HG03196 (cell line): ENCODE measurements around the gene CD207.
"Not testable (repeated sequence)": the region's sequence is repeated elsewhere in the genome, so short reads cannot be mapped to it uniquely, and the experiment has no call there.

Experiments
- ATAC-seq: cut with Tn5 transposase; IDR thresholded peaks from one replicate; pipeline ENCODE4 v1.9.1; 2021; ENCODE audit not compliant: unreplicated experiment

Gene CD207

DNA sequence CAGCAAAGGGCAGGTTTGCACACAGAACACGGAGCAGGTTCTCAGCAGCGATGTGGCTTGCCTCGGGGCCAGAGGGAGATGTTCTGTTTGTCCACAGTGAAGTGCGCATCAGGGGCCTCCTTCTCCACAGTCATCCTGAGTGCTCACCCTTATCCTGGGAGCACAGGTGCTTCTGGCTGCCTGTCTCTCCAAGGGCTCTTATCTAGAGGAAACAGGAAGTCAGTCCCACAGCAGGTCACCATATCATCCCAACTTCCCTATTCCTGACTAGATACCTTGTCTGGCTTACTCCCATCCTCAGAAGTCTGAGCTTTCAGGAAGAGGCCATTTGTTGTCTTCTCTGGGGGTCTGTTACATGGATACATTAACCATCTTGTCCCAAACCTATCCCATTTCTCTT lies at the start of gene CD207:
Gene CD207 (minus strand): TSS at position 174 of the 400 bp plus-strand sequence. CDS start 40 bp downstream, at position 134.
- no peak for ATAC-seq

DNA sequence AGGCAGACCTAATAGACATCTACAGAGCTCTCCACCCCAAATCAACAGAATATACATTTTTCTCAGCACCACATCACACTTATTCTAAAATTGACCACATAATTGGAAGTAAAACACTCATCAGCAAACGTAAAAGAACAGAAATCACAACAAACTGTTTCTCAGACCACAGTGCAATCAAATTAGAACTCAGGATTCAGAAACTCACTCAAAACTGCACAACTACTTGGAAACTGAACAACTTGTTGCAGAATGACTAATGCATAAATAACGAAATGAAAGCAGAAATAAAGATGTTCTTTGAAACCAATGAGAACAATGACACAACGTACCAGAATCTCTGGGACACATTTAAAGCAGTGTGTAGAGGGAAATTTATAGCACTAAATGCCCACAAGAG lies 42.9 kb upstream of the CD207 start:
- not testable (repeated sequence) for ATAC-seq

DNA sequence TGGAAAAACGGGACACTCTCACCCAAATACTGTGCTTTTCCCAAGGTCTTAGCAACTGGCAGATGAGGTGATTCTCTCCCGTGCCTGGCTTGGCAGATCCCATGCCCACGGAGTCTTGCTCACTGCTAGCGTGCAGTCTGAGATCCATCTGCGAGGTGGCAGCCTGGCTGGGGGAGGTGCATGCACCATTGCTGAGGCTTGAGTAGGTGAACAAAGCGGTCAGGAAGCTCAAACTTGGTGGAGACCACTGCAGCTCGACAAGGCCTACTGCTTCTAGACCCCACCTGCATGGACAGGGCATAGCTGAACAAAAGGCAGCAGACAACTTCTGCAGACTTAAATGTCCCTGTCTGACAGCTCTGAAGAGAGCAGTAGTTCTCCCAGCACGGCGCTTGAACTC lies 40.5 kb upstream of the CD207 start:
- ATAC-seq, result not testable (repeated sequence)

DNA sequence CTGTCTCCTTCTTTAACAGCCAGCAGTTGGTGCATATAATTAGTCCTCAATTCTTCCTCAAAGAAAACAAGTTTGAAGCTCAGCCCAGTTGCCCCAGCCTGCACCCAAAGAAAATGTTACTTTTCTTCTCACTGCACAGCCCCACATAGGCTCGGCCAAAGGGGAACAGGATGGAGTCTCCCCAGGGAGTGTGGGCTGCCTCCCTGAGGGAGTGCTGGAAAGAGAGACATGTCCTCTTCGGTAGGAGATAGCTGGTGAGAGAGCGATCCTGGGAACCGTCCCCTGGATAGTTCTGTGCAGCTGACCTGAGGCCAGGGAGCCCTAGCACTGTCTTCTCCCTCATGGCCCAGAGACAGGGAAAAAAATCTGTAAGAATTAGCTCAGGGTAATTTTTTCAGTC lies 37.9 kb upstream of the CD207 start:
- ATAC-seq, result no peak

DNA sequence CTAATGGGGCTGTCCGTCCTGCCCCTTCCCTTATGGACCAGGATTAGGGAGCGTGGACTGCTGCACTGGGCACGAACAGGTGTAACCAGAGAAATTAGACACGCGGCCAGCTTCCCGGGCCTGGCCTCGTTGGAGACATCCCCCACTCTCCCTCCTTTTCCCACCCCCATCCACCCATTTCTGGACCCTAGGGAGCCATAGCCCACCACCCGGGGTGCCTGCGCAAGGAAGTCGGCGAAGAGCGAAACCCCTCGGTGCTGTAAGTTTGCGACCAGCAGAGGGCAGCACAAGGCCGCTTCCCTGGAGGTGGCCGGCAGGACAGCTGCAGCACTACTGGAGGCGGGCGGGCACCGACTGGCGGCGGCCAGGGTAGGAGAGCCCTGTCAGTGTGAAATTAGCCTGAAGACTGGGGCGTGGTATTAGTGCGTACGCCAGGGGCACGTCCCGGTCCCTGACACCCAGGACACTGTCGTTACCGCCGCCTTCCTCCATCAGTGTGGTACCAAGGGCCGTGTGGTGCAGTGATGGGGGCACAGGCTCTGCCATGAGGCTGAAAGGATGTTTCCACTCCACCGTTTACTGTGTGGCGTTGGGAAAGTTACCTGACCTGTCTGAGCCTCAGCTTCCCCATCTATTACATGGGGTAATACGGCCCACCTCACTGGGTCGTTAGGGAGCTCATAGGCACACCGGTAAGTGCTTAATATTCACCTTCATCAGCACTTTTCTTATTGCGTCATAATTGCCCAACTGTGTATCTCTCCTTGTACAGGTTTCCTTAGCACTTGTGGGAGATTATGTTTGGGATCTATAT lies 36.0 kb upstream of the CD207 start:
- no peak for ATAC-seq

DNA sequence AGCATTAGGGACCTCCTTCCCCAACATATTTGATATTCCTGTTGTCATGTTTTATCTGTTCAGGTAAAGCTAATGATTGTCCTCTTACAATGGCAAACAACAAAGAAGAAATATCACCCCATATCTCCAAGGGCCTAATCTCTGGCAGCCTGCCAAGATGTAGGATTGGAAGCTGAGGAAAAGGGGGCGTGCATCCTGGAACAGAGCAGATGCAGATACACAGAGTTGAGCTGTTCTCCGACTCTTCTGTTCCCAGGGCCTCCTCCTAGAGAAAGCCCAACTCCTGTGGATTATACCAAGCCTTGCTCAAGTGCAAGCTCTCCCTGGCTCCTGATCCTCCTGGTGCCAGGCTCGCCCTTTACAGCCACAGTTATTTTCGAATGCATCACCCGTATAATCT lies 35.2 kb upstream of the CD207 start:
- no peak for ATAC-seq

DNA sequence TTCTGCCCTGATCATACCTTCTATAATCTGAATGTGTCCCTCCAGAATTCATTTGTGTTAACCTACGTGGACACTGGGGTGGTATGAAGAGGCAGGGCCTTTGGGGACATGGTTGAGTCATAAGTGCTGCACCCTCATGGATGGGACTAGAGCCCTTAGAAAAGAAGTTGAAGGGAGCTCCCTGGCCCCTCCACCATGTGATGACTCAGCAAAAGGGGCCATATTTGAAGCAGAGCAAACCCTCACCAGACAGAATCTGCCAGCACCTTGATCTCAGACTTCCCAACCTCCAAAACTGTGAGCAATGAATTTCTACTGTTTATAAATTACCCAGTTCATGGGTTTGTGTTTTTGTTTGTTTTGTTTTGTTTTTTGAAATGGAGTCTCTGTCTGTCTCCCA lies 33.4 kb upstream of the CD207 start:
- no peak for ATAC-seq

DNA sequence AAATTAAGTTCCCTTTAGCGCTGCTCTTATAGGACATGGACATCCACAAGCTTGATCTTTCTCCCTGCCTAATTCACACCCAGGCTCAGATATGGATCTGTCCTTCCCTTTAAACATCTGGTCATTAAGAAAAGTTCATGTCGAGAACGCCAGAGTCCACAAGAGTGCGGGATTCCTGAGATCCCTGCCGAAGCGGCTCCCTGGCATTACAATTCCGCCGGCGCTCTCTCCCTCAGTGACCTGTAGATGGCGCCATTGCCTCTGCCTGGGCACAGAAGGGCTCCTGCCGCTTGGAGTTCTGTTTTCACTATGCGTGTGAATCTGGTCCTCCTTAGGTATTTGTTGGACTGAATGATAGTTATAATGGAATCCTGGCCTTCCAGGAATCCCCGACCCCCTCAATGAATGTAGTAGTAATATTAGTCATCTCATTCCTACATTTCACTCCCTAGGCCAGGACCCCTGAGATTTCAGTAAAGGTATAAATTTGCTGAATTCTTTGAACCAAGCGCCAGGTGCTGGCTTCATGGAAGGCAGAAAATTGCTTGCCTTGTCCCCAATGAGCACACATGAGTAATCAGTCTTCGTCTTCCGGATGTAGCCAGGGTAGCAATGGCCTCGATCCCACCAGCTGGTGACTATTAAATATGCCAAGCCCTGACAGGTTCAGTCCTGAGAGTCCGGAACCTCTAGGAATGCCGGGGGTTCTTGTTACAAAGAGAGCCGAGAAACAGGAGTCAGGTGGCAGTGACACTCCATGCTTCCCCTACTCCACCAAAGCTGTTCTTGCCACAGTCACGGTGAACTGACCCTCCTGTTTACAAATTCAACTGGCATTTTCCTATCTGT lies 26.4 kb upstream of the CD207 start:
- no peak for ATAC-seq

DNA sequence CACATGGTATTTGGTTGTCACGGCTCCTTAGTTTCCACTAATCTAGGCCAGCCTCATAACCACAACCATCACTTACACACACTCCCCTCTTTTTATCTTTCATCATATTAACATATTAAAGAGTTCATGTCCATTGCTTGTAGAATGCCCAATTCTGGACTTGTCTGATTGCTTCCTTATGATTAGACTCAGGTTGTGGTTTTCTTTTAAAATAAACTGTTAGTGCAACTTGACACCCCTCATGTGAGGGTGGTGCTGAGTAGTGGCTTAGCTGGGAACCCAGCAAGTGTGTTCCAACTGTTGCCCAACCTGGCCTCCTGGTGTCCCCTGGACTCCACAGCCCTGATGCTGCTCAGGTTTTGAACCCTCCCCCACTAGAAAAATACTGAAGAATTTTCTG lies 20.1 kb upstream of the CD207 start:
- ATAC-seq, result no peak

DNA sequence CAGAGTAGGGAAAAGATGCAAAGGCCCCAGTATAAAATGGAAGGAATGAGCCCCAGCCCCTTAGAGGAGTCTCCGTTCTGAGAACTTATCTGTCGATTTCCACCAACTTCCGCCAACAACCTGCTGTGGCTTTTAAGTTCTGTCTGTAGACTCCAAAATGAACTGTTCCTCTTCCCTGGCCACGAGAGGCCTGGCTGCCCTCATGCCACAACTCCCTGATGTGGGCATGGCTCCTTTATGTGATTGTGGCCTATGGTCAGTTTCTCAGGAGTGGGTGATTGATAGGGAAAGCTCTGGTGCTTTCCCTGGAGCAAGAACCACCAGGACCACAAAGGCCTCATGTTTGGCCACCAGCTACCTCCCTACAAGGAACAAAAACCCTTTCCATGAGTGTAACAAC lies 18.8 kb upstream of the CD207 start:
- no peak for ATAC-seq

DNA sequence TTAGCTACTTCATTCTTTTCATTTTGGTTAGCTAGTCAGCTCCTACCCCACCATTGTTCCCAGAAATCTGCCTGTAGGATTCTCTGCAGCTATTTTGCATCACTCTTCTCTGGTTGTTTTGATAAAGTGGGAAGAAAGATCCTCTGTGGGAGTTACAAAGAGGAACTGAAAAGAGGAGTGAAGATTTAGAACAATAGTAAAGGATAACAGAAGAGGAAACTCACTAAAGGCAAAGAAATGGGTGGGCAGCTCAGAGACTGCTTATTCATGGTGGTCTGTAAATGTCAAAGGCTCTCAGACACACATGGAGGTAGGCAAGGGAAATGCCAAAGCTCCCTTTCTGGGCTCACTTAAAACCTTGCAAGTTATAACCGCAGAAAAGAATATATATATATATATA lies 17.2 kb upstream of the CD207 start:
- no peak for ATAC-seq

DNA sequence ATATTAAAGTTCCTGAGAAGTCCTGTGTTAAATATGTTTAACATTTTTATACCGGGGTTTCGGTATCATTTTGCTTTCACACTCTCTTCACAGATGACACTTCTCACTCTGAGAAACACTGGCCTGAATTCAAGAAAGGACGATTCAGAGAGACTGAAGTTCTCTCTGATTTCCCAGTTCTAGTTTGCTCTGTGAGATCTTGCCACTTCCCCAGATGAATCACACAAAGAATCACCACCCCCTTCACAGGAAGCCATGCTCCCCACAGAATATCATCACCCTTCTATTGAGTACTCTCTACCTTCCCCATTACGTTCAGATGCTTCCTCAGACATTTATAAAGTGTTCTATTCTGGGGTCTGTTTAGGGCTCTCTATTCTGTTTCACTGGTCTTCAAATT lies 16.1 kb upstream of the CD207 start:
- no peak for ATAC-seq

DNA sequence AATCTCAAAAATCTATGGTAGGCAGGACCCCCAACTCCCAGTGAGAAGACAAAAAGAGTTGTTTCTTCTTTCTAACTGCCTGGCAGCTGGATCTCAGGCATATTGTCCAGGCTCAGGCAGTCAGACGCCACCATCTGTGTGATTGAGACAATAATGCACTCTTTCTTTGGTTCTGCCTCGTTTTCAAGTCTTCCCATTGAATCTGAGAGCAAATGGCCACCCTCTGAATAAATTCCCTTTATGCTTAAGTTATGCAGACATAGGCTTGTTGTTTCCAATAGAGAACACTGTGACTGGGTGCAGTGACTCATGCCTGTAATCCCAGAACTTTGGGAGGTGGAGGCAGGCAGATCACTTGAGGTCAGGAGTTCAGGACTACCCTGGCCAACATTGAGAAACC lies 15.3 kb upstream of the CD207 start:
- ATAC-seq, result no peak

DNA sequence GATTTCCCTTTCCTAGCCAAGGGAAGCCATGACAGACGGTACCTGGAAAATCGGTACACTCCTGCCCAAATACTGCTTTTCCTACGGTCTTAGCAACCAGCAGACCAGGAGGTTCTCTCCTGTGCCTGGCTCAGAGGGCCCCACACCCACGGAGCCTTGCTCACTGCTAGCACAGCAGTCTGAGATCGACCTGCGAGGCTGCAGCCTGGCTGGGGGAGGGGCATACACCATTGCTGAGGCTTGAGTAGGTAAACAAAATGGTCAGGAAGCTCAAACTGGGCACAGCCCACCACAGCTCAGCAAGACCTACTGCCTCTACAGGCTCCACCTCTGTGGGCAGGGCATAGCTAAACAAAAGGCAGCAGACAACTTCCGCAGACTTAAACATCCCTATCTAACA lies 6.8 kb upstream of the CD207 start:
- ATAC-seq, result no peak

DNA sequence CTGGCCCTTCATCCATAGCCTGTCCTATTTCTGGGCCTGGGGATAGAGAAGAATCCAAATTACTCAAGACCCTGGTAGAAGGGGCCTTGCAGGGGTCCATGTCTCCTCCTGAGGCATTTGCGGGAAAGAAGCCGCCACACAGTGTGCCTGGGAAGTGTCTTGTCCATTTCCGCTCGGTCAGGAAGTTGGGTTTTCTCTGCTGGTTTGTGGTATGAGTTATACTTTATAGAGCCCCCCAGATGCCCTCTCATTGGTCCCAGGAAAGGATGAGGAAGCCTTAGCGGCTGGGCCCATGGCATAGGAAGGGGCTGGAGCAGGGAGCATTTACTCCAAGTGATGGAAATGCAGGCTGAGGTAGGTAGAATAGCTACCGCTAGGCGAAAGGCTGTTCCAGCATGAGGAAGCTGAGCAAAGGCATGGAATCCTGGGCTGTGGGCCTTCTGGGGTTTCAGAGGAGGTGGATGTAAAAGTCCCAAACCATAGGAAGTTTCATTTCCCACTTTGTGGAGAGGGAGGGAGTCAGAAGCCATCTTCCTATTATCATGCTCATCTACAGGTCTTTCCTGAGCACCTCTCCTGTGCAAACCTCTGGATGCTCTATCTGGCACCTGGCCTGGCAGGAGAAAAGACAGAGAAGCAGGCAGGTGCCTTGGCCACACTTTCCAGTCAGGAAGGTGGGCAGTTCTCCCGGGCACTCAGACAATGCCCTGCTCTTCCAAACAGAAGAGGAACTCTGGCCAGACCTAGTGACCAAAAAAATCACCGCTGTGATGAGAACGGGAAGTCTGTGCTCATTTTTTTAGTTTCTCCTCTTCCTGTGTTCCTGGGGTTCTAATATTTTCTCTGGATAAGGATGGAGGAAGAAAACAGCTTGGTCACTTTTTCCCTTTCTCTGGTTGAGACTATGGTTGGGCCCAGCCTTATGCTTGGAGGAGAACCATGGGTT lies 2.6 kb upstream of the CD207 start:
- ATAC-seq, result no peak

DNA sequence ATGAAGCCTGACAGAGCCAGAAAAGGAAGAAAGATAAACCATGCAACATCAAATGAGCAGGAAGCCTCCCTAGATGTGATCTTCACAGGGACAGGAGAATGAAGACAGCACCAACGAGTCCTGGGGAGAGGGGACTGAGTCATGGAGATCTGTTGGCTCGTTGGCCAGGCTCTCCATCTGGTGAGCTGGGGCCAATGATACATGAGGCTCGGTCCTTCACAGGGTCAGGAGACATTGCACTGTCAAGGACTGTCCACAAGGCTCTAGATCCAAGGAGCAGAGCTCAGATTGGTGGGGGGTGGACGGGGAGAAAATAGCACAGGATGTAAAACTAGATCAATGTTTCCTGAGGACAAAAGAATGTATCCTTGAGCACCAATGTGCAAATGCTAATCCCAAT lies 735 bp downstream of the CD207 start:
- ATAC-seq, result no peak

DNA sequence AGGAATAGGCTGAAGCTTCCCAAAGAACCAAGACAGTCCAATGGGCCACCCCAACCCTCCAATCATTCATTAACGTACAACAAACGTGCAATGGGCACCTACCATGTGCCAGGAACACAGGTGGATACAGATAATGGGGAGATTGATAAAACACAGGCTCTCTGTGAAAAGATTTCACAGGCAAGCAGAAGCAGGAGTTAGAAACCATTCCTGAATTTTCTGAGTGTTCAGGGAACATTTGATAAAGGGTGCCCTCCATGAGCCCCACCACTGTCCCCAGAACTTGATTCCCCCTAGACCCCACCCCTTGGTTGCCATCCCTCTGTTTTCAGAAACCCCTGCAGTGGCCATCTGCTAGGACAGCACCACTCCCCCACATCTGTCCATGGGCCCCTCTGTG lies 1.5 kb downstream of the CD207 start:
- ATAC-seq, result no peak

DNA sequence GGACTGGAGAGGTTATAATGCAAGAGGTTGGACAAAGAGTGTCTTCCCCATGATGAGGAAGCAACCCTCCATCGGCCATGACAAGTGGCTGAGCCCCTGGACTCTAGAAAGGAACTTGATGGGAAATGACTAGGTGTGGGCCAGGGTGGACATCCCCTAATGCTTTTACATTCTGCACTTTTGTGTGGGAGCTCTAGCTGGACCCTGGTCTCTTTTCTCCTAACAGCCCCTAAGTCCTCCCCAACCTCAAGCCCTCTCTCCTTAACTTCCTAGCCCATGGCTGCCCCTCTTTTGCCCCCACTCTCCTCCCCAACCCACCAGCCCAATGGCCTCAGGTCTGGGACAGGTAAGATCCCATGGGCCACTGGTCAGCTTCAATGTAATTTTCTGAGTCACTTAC lies 2.4 kb downstream of the CD207 start:
- ATAC-seq, result no peak

DNA sequence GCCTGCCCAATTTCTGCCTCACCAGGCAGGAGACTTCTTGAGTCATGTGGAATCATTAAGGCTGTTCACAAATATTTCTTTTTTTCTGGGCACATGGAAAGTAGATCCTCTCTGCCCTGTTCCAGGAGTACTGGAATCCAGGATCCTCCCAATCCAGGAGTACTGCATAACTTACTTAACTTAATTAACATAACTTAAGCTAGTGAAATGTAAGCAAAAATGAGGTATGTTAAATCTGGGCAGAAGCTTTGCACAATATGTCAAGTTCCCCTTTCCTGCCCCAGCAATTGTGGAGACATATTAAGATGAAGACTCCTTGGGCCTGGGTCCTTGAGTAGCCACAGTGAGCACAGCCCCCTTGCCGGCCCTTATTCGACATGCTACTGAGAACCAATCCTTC lies 3.2 kb downstream of the CD207 start:
- ATAC-seq, result no peak

DNA sequence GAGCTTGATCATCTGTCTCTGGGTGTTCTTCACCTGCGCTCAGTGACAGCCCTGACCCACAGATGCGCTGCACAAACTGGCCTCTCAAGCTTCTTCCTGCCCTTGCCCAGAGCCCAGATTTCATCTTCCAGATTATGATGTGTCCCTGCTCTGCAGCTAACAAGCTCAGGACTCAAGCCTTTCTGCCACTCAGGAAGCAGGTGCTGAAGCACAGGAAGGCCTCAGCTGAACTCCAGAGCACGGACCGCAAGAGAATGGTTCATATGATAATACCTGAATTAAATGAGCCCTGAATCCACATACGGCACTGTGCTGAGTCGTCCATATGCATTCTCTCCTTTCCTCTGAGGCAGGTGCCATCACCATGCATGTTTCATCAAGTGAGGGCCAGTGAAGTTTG lies 3.8 kb downstream of the CD207 start:
- no peak for ATAC-seq

DNA sequence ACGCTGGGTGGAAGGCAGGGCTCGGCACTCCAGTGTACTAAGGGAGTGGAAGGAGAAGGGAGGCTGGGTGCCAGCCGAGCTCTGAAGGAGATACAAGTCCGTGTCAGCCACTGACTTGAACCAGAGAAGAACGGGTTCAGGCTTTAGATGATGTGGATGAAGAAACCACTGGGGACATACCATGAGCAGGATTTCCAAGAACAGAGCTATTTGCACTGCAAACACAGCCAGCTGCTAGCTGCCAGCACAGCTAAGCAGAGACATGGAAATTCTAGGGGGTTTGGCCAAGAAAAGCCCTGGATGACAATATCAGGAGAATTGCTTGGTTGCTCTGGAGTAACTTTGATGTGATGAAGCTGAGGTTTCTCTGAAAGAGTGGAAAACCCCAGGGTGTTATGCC lies 5.2 kb downstream of the CD207 start:
- ATAC-seq, result no peak
